ENCODE data around the gene IL4I1. TPM values are rescaled to one million over a fixed set of nuclear protein-coding genes. Genes with fewer than 3 reads are reported as not detected.

IL4I1 gene
- total RNA-seq, 1 experiment from 2014 or later = 1.5 TPM

GRCh38 chr19:49852631-49853126, 44.0 kb downstream of the IL4I1 start:
- in situ Hi-C loops (cut with HindIII; ENCODE audit: low pct_unique_long_range_greater_than_20kb, low sequenced_read_pairs) = no loop called here
- Histone ChIP-seq H3K4me3 (ENCODE audit: low read depth in 2 of 2, low read length in 2 of 2) (peak overlapping the region; percentile 58 to 70), H3K27me3 (ENCODE audit: control insufficient read depth, insufficient read depth, low read length) (no peaks in the 10 kb centered on the region), H3K36me3 (ENCODE audit: control insufficient read depth, insufficient read depth, low read length) (no peaks in the 10 kb centered on the region), H3K4me1 (ENCODE audit: control insufficient read depth, insufficient read depth, low read length) (peaks cover 17% of the 10 kb centered on the region), H3K27ac (ENCODE audit: low read length) (peak overlapping the region; percentile 57; the same call in 1 of the 2 replicates), H3K9me3 (ENCODE audit: control insufficient read depth, insufficient read depth, low read depth, low read length) (no peaks in the 10 kb centered on the region)
- BruUV-seq (replicated peaks) = TSS peak; percentile 84
- intact Hi-C loops (cut with micrococcal nuclease; ENCODE audit: unreplicated experiment) = no loop called here
- ChIA-PET POLR2A (interaction anchor here (0.6 kb wide), 1 partner anchor 656 kb away, joined by 3 read pairs; no protein-coding TSS in a partner anchor), CTCF (no interaction called here)
- TF ChIP-seq TCF7L2 (IDR thresholded peaks at IDR 0.05; ENCODE audit: low read depth, low read length) (no peak), SIN3A (IDR thresholded peaks at IDR 0.05; ENCODE audit: borderline replicate concordance, insufficient read depth, low read depth, low read length) (no peak), REST (IDR thresholded peaks at IDR 0.05; ENCODE audit: insufficient read depth in 1 of 2, low read depth in 2 of 2, low read length in 1 of 2) (no peak), CTCF (IDR thresholded peaks at IDR 0.05) (no peak), POLR2AphosphoS5 (IDR thresholded peaks at IDR 0.05; ENCODE audit: low read depth, low read length) (no peak)
- DNase-seq (ENCODE audit: low read depth, low spot score) (no peak), ATAC-seq (no peak)

DNA sequence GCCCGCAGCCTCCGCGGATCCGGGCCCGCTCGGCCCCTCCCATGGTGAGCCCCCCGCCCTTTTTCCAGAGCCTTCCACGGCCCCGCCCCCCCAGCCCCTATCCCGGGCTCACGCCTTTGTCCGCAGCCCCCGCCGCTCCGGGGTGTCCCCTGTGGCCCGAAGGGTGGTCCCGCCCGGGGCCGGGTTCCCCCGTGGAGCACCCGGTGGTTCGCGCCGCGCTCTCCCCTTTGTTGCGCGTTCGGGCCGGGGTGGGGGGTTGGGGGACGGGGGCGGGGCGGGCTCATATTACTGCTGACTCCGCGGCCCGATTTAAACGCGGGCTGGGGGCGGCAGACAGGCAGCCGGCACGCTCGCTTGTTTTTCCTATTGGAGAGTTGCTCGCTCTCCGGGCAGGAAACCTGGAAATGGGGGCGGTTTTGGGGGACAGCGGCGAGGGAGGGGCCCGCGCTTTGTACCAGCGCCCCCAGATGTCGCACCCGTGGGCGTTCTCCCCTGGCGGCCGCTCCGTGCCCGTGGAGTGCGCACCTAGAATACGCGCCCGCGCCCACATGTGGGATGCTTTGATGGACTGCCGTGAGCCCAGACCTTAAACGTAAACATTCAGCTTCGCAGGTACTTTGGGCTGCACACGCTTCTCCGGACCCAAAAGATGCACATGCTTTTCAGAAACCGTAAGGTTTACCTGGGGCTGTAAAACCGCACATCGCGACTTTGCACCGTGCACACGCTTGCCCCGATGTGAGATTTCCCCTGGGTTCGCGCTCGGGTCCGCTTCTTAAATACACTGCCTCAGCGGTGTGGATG, 45.0 kb downstream of the IL4I1 start:
- no peaks in the 10 kb centered on the region for H3K27me3 ChIP-seq (ENCODE audit: control insufficient read depth, insufficient read depth, low read length)
- ChIA-PET CTCF (no interaction called here), POLR2A (no interaction called here)
- DNase-seq (ENCODE audit: low read depth, low spot score) (no peak), ATAC-seq (peak; percentile 1; the same call in 1 of the 2 replicates)
- H3K27ac ChIP-seq (ENCODE audit: low read length) = peak overlapping the region; percentile 57; the same call in 1 of the 2 replicates
- H3K4me3 ChIP-seq (ENCODE audit: low read depth in 2 of 2, low read length in 2 of 2) = peak overlapping the region; percentile 58 to 70
- BruUV-seq (replicated peaks) = no TSS peak
- peaks cover 13% of the 10 kb centered on the region for H3K4me1 ChIP-seq (ENCODE audit: control insufficient read depth, insufficient read depth, low read length)
- no peaks in the 10 kb centered on the region for H3K36me3 ChIP-seq (ENCODE audit: control insufficient read depth, insufficient read depth, low read length)
- in situ Hi-C loops (cut with HindIII; ENCODE audit: low pct_unique_long_range_greater_than_20kb, low sequenced_read_pairs) (no loop called here), intact Hi-C loops (cut with micrococcal nuclease; ENCODE audit: unreplicated experiment) (no loop called here)
- TF ChIP-seq SIN3A (IDR thresholded peaks at IDR 0.05; ENCODE audit: borderline replicate concordance, insufficient read depth, low read depth, low read length) (no peak), CTCF (IDR thresholded peaks at IDR 0.05) (no peak), TCF7L2 (IDR thresholded peaks at IDR 0.05; ENCODE audit: low read depth, low read length) (no peak), POLR2AphosphoS5 (IDR thresholded peaks at IDR 0.05; ENCODE audit: low read depth, low read length) (no peak), REST (IDR thresholded peaks at IDR 0.05; ENCODE audit: insufficient read depth in 1 of 2, low read depth in 2 of 2, low read length in 1 of 2) (no peak)
- no peaks in the 10 kb centered on the region for H3K9me3 ChIP-seq (ENCODE audit: control insufficient read depth, insufficient read depth, low read depth, low read length)

Data from Panc1 (cell line).